ENCODE results near the gene AP4B1. TPM values are rescaled to one million over a fixed set of nuclear protein-coding genes. Genes with fewer than 3 reads are reported as not detected.

Gene AP4B1
- total RNA-seq, 6 experiments from 2014 or later, result 6.0 to 9.0 (median 7.0) TPM

GRCh38 chr1:113895961-113896360 lies 8.6 kb downstream of the AP4B1 start:
- Histone ChIP-seq H3K4me1 (no peaks in the 10 kb centered on the region), H3K9me3 (no peaks in the 10 kb centered on the region), H3K36me3 (peaks cover 0 to 35% (median 5%) of the 10 kb centered on the region in 4 donors), H3K4me3 (no peak overlapping the region), H3K27me3 (no peaks in the 10 kb centered on the region), H3K27ac (no peak overlapping the region)
- no peak for DNase-seq
- TF ChIP-seq POLR2A (IDR thresholded peaks at IDR 0.05) (no peak), CTCF (IDR thresholded peaks at IDR 0.05) (no peak)
- WGBS (ENCODE audit: insufficient coverage, low coverage, low lambda C conversion rate, missing lambda C conversion rate), result 93% methylated on average over 8 of the region's 8 CpGs
- intact Hi-C loops (cut with DNase I), result no loop called here
- no peak for ATAC-seq

- no peak for ATAC-seq
- DNase-seq, result no peak
- Histone ChIP-seq H3K27me3 (no peaks in the 10 kb centered on the region), H3K36me3 (peaks cover 0 to 32% (median 5%) of the 10 kb centered on the region in 4 donors), H3K27ac (no peak overlapping the region), H3K9me3 (no peaks in the 10 kb centered on the region), H3K4me1 (no peaks in the 10 kb centered on the region), H3K4me3 (no peak overlapping the region)
- TF ChIP-seq POLR2A (IDR thresholded peaks at IDR 0.05), result no peak
- no peak for TF ChIP-seq CTCF (IDR thresholded peaks at IDR 0.05)
- 96% methylated on average over 6 of the region's 6 CpGs for WGBS (ENCODE audit: insufficient coverage, low coverage, low lambda C conversion rate, missing lambda C conversion rate)
- intact Hi-C loops (cut with DNase I), result no loop called here
These were observed 9.5 kb downstream of the AP4B1 start for GRCh38 chr1:113895098-113895497.

GRCh38 chr1:113893267-113893666 lies 11.3 kb downstream of the AP4B1 start:
- intact Hi-C loops (cut with DNase I), result no loop called here
- H3K27ac ChIP-seq, result no peak overlapping the region
- WGBS (ENCODE audit: insufficient coverage, low coverage, low lambda C conversion rate, missing lambda C conversion rate), result 71% methylated on average over 1 of the region's 3 CpGs

GRCh38 chr1:113891631-113892220 lies 12.9 kb downstream of the AP4B1 start:
- intact Hi-C loops (cut with DNase I), result no loop called here
- ATAC-seq, result no peak
- Histone ChIP-seq H3K27me3 (no peaks in the 10 kb centered on the region), H3K36me3 (peaks cover 0 to 12% (median 5%) of the 10 kb centered on the region in 4 donors), H3K4me3 (no peak overlapping the region), H3K9me3 (no peaks in the 10 kb centered on the region), H3K27ac (no peak overlapping the region), H3K4me1 (no peaks in the 10 kb centered on the region)
- WGBS (ENCODE audit: insufficient coverage, low coverage, low lambda C conversion rate, missing lambda C conversion rate), result 92% methylated on average over 8 of the region's 11 CpGs
- DNase-seq, result no peak
- TF ChIP-seq CTCF (IDR thresholded peaks at IDR 0.05), result no peak
- TF ChIP-seq POLR2A (IDR thresholded peaks at IDR 0.05), result no peak

More at GRCh38 chr1:113893267-113893666, 11.3 kb downstream of the AP4B1 start:
- Histone ChIP-seq H3K4me1 (no peaks in the 10 kb centered on the region), H3K4me3 (no peak overlapping the region), H3K36me3 (peaks cover 0 to 23% (median 5%) of the 10 kb centered on the region in 4 donors), H3K9me3 (no peaks in the 10 kb centered on the region), H3K27me3 (no peaks in the 10 kb centered on the region)
- no peak for TF ChIP-seq CTCF (IDR thresholded peaks at IDR 0.05)
- no peak for TF ChIP-seq POLR2A (IDR thresholded peaks at IDR 0.05)
- ATAC-seq (no peak), DNase-seq (no peak)

All from right lobe of liver (tissue), 6 donors.